ENCODE data around the gene CAB39L. TPM values are rescaled to one million over a fixed set of nuclear protein-coding genes. Genes with fewer than 3 reads are reported as not detected.

Gene CAB39L
- total and polyA plus RNA-seq, 3 donors from 2014 or later = 23.2 to 46.9 (median 26.0) TPM

DNA sequence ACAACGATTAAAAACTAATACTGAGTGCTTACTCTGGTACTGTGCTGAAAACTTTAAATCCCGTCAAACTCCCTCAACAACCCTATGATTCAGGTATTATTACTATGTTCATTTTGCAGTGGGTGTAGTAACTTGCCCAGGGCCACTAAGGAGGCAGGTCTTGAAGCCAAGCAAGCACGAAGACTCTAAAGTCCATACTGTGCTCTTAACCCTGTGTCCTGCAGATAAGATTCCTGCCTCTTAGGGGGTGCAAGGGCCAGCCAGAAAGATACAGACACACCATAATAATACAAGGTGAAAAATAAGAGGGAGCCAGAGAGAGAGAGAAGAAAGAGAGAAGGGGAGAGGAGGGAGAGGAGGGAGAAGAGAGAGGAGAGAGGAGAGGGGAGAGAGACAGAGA, 100.6 kb downstream of the CAB39L start:
- Histone ChIP-seq H3K27me3 (no peaks in the 10 kb centered on the region), H3K27ac (no peak overlapping the region), H3K4me1 (no peaks in the 10 kb centered on the region), H3K36me3 (ENCODE audit: low read depth, missing control alignments) (no peaks in the 10 kb centered on the region), H3K9me3 (no peaks in the 10 kb centered on the region), H3K4me3 (no peak overlapping the region)
- DNase-seq = no peak
- WGBS, 2 donors = 77 to 78% methylated on average over 3 of the region's 3 CpGs
- intact Hi-C loops (cut with DNase I; ENCODE audit: low total_unique reads) = no loop called here
- no peak for TF ChIP-seq CTCF (IDR thresholded peaks at IDR 0.05)
- no peak for TF ChIP-seq POLR2A (IDR thresholded peaks at IDR 0.05)

- TF ChIP-seq CTCF (IDR thresholded peaks at IDR 0.05) = no peak
- no peak for TF ChIP-seq POLR2A (IDR thresholded peaks at IDR 0.05)
Measured at GRCh38 chr13:49342454-49342853, 101.4 kb downstream of the CAB39L start.

DNA sequence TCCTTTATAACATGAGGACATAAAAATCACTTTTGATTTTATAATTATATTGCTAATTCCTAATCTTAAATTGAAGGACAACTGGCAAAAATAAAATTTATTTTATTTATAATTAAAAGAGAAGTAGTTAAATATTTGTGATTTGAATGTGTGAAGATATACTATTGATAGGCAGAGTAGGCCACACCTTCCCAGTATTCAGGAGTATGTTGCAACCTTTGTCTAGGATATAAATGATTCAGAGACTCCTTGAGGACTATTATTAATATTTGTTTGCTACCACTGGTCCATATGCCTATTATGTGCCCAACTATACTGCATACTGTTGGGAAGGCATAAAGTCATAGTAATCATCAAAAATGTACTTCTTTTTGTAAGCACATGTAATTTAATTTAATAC, 101.9 kb downstream of the CAB39L start:
- no peak overlapping the region for H3K4me3 ChIP-seq
- no peaks in the 10 kb centered on the region for H3K9me3 ChIP-seq
- no peak overlapping the region for H3K27ac ChIP-seq
- H3K36me3 ChIP-seq (ENCODE audit: low read depth, missing control alignments) = no peaks in the 10 kb centered on the region
- intact Hi-C loops (cut with DNase I; ENCODE audit: low total_unique reads) = no loop called here
- no peaks in the 10 kb centered on the region for H3K4me1 ChIP-seq
- no peak for DNase-seq
- TF ChIP-seq POLR2A (IDR thresholded peaks at IDR 0.05) = no peak
- TF ChIP-seq CTCF (IDR thresholded peaks at IDR 0.05) = no peak
- no peaks in the 10 kb centered on the region for H3K27me3 ChIP-seq

More at GRCh38 chr13:49342454-49342853, 101.4 kb downstream of the CAB39L start:
- H3K4me1 ChIP-seq = no peaks in the 10 kb centered on the region
- H3K27me3 ChIP-seq = no peaks in the 10 kb centered on the region
- intact Hi-C loops (cut with DNase I; ENCODE audit: low total_unique reads) = no loop called here
- no peak overlapping the region for H3K27ac ChIP-seq
- WGBS, 2 donors = 95 to 96% methylated on average over 2 of the region's 2 CpGs
- no peak overlapping the region for H3K4me3 ChIP-seq
- H3K9me3 ChIP-seq = no peaks in the 10 kb centered on the region
- no peak for DNase-seq
- H3K36me3 ChIP-seq (ENCODE audit: low read depth, missing control alignments) = no peaks in the 10 kb centered on the region

- 86 to 92% methylated on average over 3 of the region's 3 CpGs for WGBS, 2 donors
- Histone ChIP-seq H3K27ac (no peak overlapping the region), H3K4me1 (no peaks in the 10 kb centered on the region), H3K27me3 (no peaks in the 10 kb centered on the region), H3K9me3 (no peaks in the 10 kb centered on the region), H3K4me3 (no peak overlapping the region), H3K36me3 (ENCODE audit: low read depth, missing control alignments) (no peaks in the 10 kb centered on the region)
- no peak for DNase-seq
- no peak for TF ChIP-seq CTCF (IDR thresholded peaks at IDR 0.05)
- no peak for TF ChIP-seq POLR2A (IDR thresholded peaks at IDR 0.05)
- intact Hi-C loops (cut with DNase I; ENCODE audit: low total_unique reads) = no loop called here
Measured at GRCh38 chr13:49341517-49341916, 102.3 kb downstream of the CAB39L start.

- no peak for DNase-seq
- intact Hi-C loops (cut with DNase I; ENCODE audit: low total_unique reads) = no loop called here
- WGBS, 2 donors = 93% methylated on average over 10 of the region's 10 CpGs
- Histone ChIP-seq H3K36me3 (ENCODE audit: low read depth, missing control alignments) (no peaks in the 10 kb centered on the region), H3K27me3 (no peaks in the 10 kb centered on the region), H3K9me3 (no peaks in the 10 kb centered on the region), H3K4me1 (no peaks in the 10 kb centered on the region), H3K4me3 (no peak overlapping the region), H3K27ac (no peak overlapping the region)
- TF ChIP-seq CTCF (IDR thresholded peaks at IDR 0.05) (no peak), POLR2A (IDR thresholded peaks at IDR 0.05) (no peak)
Measured at GRCh38 chr13:49340161-49340560, 103.7 kb downstream of the CAB39L start.
